ENCODE data around the gene SMARCA2. TPM values are rescaled to one million over a fixed set of nuclear protein-coding genes. Genes with fewer than 3 reads are reported as not detected.

SMARCA2 gene
- total and polyA plus RNA-seq, 10 of the 15 experiments (the other 5 are each of a cell fraction or from before 2014, with no cell fraction given), result 100 to 392 (median 204) TPM

GRCh38 chr9:1982074-1982473 lies 33.1 kb upstream of the SMARCA2 start (continued):
- no peak for TF ChIP-seq MYB (IDR thresholded peaks at IDR 0.05; ENCODE audit: borderline replicate concordance, low read depth, low read length)
- no peak for TF ChIP-seq BHLHE40 (IDR thresholded peaks at IDR 0.05; ENCODE audit: borderline replicate concordance in 1 of 2, low read depth in 2 of 2, low read length in 1 of 2)
- no peak for TF ChIP-seq PRDM15 (CRISPR knock-in tag; IDR thresholded peaks at IDR 0.05)
- TF ChIP-seq PAX5 (IDR thresholded peaks at IDR 0.05; ENCODE audit: borderline replicate concordance, low read depth, low read length), result no peak
- no peak for TF ChIP-seq HDAC6 (IDR thresholded peaks at IDR 0.05; ENCODE audit: unreplicated experiment)
- TF ChIP-seq CREM (IDR thresholded peaks at IDR 0.05; ENCODE audit: low read depth), result no peak
- no peak for TF ChIP-seq KAT2A (conservative IDR thresholded peaks at IDR 0.05; ENCODE audit: control insufficient read depth, low read depth, low read length)
- TF ChIP-seq SKIL (IDR thresholded peaks at IDR 0.05; ENCODE audit: low read depth, poor library complexity, severe bottlenecking), result no peak
- TF ChIP-seq NFYB (IDR thresholded peaks at IDR 0.05; ENCODE audit: insufficient read depth, low read depth, low read length), result no peak
- TF ChIP-seq PKNOX1 (IDR thresholded peaks at IDR 0.05), result no peak

Measured in GM12878 (cell line).